HG03378 (cell line): ENCODE data around the gene SLC37A1.

Experiments used
- ATAC-seq: cut with Tn5 transposase; IDR thresholded peaks from one replicate; pipeline ENCODE4 v1.9.1; 2021; ENCODE audit warnings: mild to moderate bottlenecking, moderate library complexity; ENCODE audit not compliant: unreplicated experiment

The SLC37A1 gene

DNA sequence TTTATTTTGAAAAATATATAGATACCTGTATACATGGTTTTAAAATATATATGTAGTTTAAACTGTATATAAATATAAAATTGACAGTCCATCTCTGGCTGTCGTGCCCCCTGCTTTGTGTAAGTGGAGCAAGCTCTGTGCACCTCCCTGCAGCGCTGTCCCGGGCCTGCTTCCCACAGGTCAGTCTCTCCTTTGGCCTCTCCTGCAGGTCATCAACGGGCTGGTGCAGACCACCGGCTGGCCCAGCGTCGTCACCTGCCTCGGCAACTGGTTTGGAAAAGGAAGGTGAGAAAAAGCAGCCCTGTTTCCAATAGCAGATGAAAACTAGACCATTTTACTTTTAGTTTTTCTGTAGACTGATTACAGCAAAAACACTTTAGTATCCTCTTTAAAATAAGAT, 28.5 kb downstream of the SLC37A1 start:
- no peak for ATAC-seq

DNA sequence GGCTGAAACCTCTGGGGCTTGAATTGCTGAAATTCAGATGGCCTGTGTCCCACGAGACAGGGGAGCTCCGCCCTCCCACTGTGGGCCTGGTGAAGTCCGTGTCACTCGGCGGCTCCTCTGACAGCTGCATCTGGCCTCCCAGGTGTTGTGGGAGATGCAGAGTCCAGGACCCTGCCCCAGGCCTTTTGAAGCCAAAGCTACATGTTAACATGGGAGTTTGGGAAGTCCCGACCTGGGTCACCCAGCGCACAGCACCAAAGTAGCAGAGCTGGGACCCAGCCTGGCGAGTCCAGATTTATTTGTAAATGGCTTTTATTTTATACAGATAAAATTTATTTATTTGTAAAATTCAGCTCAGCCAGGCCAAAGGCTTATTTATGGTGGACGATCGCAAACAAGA, 28.9 kb downstream of the SLC37A1 start:
- ATAC-seq, result no peak

DNA sequence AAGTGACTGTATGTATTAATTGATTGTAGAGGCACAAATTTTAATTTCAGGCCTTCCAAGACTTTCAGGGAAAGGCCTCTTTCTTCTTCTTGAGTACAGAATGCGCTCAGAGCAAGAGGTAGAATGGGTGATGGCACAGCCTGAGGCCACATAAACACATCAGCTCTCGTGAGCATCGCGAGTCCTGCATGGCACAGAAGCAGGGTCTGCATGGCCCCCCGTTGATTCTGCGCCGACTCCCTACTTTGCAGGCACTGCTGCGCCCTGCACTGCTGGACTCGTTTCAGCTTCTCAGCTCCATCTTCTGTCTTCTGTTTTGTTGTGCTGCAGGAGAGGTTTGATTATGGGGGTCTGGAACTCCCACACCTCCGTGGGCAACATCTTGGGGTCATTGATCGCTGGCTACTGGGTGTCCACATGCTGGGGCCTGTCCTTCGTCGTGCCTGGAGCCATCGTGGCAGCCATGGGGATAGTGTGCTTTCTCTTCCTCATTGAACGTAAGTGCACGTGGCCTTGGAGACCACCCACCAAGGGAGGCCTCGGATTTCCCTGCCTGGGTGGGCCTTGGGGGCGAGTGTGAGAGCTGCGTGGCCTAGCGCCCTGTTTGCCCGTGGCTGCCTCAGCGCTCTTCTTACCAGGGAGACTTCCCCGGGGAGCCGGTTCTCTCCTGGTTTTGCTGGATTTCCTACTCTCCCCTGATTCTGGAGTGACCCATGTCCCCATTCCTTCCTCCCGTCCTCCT, 29.6 kb downstream of the SLC37A1 start:
- no peak for ATAC-seq

DNA sequence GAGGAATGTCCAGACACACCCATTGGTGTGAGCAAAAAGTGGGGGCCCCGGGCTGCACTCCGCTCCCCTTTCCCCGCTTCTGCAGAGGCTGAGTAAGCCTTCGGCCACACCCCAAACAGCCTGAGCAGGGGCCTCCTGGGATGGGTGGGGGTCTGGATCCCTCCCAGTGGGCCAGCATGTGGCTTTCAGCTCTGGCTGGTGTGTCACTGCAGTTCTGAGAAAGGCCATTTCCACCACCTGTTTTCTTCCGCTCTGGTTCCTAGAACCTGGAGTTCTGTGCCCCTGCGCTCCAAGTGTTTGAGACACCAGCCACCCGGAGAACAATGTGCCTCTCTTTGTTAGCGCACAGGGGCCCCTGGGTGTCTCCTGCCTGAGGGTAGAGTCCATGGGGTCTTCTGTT, 30.9 kb downstream of the SLC37A1 start:
- ATAC-seq, result no peak

DNA sequence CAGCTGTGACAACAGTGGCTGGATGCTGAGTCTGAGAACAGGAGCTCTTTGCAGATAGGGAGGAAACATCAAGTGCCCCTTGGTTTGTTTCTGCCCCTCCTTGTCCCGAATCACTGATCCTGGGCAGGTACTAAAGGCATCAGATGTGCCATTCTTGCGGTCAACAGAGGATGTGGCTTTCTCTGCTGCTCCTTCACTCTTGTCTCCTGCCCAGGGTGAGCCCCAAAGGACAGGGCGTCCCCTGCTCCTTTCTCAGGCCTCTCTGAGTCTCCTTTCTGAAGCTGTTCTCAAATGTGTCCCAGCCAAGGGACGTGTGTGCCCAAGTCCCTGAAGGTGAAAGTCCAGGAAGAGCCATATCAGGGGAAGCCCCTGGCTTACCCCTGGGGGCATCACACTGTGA, 31.7 kb downstream of the SLC37A1 start:
- no peak for ATAC-seq

DNA sequence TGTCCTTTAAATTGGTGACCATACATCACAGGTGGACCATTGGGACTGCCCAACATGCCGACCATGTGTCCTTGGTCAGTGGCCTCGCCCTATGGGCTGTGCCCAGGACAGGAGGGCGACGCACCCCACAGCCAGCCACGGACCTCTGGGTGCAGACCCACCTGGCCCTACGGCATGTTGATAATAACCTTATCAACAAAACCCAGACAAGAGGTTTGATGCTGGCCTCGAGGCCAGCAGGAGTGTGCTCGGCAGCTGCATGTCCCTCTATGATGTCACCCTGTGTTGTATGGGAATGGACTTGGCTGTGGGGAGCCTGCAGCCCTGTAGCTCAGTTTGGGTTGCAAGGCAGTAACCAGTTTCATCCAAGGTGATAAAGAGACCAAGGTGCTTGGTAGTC, 32.1 kb downstream of the SLC37A1 start:
- ATAC-seq, result no peak

DNA sequence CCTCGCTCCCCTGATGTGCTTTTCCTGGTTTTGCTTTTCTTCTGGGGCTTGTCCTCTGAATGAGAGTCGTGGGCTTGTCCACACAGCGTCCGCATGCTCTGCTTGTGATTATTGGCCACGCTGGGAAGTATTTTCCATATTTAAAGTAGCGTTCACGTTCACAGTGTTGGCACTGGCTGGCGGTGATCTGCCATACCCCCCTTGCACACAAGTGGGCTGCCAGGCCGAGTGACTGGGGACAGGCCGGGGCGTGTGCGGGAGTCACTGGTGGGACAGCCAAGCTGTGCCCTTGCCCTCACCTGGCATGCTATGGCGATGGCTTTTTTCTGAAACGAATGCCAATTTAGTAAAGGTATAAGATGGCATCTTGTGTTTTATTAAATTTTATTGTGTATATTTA, 32.8 kb downstream of the SLC37A1 start:
- no peak for ATAC-seq

DNA sequence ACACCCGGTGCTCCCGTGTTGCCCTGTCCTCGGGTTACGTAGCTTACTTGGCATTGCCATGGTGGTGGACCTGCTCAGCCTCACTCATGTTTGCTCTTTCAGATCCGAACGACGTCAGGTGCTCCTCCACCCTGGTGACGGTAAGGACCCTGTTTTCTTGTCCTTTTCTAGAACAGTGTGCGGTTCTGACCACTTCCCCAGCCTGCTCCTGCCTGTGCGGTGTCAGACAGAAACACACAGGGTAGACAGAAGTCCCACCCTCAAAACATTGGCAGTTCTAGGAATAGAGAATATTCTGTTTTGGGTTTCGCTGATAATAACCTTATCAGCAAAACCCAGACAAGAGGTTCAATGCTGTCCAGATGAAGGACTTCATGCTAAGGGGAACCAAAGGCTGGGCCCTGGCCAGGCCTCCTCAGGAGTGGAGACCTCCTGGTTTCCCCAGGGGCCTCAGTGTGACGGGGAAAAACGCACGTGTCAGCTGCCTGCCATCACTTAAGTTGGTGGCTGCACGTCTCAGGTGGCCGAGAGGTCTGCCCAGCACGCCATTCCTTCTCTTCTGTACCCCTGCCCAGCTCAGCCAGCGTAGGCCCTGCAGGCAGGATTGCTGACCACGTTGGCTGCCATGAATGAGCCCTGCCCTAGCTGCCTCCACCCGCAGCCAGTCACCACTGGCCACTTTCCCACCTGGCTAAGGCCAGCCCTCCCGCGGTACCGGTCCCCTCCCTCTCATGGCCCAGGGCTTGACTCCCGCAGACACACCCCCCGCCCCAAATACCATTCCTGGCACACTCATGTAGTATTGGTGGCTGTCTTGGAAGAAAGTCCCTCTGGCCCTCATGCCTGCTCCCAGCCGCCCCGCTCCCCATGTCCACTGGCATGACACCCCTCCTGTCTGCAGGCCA, 33.6 kb downstream of the SLC37A1 start:
- no peak for ATAC-seq

DNA sequence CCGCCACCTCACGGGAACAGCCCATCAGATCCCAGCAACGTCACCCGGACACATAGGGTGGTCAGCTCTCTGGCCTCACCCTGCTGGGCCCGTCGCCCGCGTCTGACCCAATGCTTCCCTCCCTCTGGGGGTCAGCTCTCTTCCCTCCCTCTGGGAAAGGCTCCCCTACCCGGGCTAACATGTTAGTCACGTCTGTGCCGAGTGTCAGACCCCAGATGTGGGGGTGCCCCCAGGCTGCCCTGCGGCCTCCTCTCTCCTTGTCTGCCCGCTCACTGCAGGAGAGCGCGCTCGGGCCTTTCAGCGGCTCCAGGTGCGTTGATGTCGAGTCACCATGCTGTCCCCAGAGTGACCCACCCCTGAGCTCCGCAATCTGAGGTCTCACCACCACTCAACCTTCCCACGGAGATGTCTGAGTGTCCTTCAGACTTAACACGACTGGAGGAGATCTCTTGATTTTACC, 34.3 kb downstream of the SLC37A1 start:
- ATAC-seq, result no peak

DNA sequence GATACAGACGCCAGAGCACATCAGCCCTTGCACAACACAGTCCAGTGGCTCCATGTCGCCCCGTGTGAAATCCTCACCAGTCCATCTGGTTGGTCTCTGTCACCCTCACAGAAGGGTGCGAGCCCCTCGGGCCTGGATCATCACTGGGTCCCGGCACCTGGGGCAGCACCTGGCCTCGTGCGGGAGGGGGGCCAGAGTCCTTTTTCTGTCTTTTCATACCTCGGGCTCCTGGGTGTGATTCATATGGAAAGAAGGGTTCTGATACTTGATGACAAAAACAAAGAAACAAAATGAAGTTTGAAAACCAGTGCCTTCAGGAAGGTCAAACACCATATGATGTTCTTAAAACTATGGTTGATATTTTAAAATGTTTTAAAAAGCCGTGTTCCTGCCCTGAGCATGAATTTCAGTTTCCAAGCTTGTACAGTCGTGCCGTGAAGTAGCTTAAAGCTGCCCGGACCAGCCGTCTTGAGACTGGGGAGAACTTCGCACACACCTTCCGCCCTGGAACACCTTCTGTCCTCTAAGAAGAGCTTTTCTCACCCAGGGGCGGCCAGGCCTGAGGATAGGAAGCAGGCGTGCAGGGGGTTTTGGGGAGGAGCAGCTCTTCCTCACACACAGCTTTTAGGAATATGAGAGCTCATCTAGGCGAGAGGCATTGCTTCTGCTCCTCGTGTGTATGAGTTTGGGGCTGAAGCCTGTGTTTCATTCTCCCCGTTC, 35.2 kb downstream of the SLC37A1 start:
- no peak for ATAC-seq

DNA sequence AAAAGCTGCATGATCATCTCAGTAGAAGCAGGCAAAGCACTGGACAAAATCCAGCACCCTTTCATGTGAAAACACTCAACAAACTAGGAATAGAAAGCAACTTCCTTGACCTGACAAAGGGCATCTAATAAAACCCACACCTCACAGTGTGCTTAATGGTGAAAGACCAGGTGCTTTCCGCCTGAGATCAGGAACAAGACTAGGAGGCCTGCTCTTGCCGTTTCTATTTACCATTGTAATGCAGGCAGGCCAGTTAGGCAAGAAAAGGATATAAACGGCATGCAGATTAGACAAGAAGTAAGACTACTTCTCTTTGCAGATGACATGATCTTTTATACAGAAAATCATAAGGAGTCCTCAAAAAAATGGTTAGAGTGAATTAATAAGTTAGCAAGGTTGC, 37.2 kb downstream of the SLC37A1 start:
- no peak for ATAC-seq

DNA sequence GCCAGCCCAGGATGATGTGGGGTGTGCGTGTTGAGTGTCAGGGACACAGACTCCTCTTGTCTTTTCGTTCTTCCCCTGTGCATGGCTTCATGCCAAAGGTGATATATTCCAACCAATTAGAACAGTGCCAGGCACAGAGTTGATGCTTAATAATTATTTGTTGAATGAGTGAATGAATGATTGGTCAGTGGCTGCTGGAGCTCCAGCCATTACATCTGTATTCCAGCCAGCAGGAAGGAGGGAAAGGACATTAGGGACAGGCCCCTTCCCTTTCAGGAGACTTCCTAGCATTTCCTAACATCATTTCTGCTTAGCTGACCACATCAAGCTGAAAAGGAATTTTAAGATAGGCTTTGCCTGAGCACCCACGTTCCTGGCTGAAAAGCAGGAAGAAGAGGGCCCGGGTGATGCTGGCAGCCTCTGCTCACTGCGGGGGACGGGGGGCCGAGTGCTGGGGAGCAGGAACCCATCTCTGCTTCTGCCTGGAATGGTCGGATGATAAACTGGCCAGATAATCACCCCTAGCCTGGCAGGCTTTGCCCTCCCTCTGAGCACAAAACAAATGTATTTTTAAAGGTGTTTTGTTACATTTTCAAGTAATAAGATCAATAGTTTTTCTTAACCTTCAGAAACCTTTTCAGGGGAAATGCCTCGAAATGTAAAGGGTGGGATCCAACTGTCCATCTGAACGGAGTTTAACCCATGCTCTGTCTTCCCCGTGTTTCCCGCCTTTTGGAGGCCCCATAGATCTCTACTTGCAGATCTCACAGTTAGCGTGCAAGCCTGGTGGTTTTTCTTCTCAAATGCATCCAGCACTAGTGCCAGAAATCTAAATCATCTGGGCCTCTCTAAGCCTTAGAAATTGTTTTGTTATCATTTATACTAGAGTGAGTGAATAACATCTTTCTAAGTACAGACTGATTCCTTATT, 39.0 kb downstream of the SLC37A1 start:
- ATAC-seq, result no peak

DNA sequence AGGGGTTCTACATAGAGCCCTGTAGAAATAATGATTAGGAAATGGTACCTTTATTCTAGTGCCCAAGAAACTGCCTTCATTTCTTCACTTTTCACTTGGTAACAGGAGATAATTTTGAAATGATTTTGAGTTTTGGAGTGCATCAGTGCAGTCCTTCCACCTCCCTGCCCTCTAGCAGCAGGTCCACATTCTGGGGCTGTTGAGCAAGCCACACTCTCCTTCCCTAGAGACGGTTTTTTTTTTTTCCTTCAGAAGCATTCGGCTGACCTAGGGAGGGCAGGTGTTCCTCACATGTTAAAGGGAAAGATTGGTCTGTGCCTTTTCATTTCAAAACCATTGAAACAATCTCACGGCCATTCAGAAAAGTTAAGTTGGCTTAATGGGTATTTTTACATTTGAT, 39.8 kb downstream of the SLC37A1 start:
- no peak for ATAC-seq

DNA sequence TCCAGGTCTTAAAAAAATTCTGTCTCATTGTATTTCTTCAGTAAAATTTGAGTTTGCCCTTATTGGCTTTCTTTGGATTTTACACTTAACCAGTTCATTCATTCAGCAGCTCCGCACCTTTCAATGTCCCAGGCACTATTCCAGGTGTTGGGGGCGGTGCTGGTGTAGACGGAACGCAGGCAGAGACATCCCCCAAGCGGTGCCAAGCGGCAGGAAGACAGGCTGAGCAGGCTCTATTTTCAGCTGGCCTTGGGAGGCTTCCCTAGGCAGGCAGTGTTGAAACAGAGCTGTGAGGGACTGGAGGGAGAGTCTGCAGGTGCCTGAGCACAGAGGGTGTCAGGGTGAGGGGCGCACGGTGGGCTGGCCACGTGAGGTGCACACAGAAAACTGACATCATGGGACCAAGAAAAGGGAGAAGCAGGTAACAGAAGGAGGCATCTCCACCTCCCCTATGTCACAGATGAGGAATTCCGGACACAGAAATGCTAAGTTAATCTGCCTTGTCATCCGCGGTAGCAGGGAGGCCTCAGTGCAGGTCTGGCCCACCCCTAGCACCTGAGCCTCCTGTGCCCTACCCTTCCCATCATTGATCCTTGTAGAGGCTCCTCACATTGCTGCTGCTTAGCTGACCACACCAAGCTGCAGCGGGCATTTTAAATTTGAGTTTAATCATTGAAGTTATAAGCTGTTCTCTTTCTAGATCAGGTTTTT, 40.8 kb downstream of the SLC37A1 start:
- no peak for ATAC-seq

DNA sequence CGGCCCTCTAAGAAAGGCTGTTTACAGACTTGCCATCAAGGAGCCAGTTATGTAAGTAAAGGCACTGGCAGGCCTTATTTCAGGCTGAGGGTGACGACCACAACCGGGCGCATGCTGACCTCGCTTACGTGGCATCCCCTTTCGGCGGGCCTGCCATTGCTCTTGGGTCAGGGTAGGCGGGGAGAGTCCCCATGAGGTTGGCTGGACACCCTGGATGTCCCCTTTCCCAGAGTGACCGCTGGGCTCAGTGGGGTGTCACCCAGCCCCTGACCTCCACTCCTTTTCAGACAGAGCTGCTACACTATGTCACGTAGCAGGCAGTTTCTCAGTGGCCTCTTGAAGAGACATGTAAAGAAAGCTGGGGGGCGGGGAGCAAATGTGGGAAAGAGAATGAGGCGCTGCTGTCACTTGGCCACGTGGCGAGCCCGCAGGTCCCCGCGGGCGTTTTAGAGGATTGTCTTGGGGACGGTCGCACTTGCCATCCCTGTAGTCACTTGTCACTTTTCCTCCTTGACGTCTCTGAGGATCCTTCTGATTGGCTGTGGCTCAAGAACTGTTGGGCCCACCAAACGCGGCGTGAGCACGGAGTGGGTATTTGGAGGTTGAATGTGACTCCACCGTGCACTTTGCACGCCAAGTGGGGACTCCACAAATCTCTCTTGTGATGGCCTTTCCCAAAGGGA, 42.2 kb downstream of the SLC37A1 start:
- ATAC-seq, result no peak

DNA sequence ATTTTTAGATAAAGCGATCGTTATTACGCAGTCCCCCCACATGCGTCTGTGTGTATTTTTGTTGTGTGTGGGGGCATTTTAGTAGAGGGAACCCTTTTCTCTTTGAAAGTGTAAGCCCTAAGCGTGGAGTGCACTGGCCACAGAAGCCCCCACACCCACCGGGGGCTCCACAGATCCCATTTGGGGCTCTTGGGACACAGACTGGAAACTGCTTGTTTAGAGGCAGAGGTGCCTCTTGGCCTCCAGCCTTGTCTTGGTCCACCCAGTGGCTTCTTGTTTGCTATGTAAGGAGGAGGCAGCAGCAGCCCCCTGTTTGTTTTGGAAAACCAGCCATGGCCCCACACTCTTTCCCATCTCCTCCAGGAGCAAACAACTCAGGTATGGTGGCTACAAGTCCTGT, 42.8 kb downstream of the SLC37A1 start:
- ATAC-seq, result no peak

DNA sequence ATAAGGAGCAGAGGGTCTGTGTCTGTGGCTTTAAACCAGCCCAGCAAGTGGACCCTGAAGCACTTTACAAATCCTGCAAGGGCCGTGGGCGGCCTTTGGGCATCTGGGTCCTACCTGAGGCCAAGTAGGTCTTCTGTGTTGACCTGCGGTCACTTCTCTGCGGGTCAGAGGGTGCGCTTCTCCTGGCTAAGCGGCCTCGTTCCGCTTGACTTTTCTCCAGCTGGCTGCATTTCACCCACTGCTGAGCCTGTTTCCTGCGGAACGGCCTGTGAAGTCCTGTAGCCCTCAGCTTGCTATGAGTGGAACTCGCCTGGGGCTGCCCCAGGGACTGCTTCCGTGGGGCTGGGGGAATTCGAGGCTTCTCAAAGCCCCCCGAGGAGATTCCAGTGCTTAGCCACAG, 43.3 kb downstream of the SLC37A1 start:
- no peak for ATAC-seq

DNA sequence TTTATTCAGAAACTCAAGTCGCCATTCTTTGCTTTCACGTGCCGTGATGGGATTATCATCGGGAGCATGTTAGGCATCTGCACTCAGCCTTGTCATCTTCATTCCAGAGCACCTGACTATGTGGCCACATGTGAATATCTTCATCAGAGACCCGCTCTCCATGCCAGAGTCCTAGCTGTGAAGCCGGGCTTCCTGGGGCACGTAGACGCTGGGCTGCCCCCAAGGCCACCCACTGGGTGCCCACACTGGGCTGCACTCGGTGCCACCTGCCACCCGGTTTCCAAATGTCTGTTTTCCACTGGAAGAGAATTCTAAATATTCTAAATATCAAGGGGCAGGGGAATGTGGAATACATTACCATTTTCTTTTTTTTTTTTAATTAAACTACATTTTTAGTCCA, 43.8 kb downstream of the SLC37A1 start:
- ATAC-seq, result no peak

DNA sequence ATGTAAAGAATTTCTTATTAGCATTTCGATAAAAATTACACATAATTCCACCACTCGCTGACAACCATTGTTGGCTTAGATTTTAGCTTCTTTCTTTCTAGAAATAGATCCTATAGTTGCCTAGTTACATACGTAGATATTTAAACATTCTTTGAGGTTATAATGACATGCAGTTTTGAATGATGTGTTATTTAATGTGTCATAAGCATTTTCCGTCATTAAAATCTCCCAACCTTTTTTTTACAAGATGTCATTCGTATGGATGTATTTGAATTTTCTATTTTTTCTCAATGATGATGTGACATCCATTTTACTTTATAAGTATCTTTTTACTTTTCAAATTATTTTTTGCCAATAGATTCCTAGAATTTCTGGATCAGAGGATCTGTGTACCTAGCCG, 44.7 kb downstream of the SLC37A1 start:
- ATAC-seq, result no peak
